GM06990 (cell line): Measurements from ENCODE around the gene SLC15A3.

Experiments
- DNase-seq: peaks from one replicate; pipeline ENCODE4 v3.0.0-alpha.2; 2011; ENCODE audit not compliant: insufficient read length; ENCODE audit errors: extremely low read depth
- H3K27me3 ChIP-seq: replicated peaks from 2 replicates; pipeline ENCODE4 v1.6.0; 2011; ENCODE audit warnings: low read length; ENCODE audit not compliant: control insufficient read depth, insufficient read depth
- H3K36me3 ChIP-seq: 2 replicates; pipeline ENCODE4 v1.5.1; 2011; ENCODE audit warnings: low read length; ENCODE audit not compliant: control insufficient read depth, insufficient read depth
- H3K4me3 ChIP-seq: replicated peaks from 2 replicates; pipeline ENCODE4 v1.5.1; 2011; ENCODE audit warnings: low read depth, mild to moderate bottlenecking, control low read depth, low read length
- CTCF ChIP-seq: IDR thresholded peaks from 2 replicates; pipeline ENCODE4 v1.5.1; 2011; ENCODE audit warnings: low read length, control low read depth, mild to moderate bottlenecking, inconsistent platforms; ENCODE audit not compliant: insufficient read depth, poor library complexity, severe bottlenecking

Gene SLC15A3

GRCh38 chr11:60924110-60924905 lies 27.7 kb downstream of the SLC15A3 start, which contains the start of gene TMEM132A:
Gene TMEM132A, plus strand, starts transcription at chr11:60924460. Its CDS starts 174 bp downstream, at chr11:60924634.
- Histone ChIP-seq H3K36me3 (peaks cover 20% of the 10 kb centered on the region), H3K4me3 (peak within 1 kb of the TSS; percentile 63), H3K27me3 (no peaks in the 10 kb centered on the region)
- TF ChIP-seq CTCF = no peak
- DNase-seq = peak; percentile 38

GRCh38 chr11:60923800-60924109 lies 28.2 kb downstream of the SLC15A3 start:
- Histone ChIP-seq H3K27me3 (no peaks in the 10 kb centered on the region), H3K4me3 (peak overlapping the region; percentile 63; the same call in 1 of the 2 replicates), H3K36me3 (peaks cover 20% of the 10 kb centered on the region)
- no peak for TF ChIP-seq CTCF
- DNase-seq = no peak

DNA sequence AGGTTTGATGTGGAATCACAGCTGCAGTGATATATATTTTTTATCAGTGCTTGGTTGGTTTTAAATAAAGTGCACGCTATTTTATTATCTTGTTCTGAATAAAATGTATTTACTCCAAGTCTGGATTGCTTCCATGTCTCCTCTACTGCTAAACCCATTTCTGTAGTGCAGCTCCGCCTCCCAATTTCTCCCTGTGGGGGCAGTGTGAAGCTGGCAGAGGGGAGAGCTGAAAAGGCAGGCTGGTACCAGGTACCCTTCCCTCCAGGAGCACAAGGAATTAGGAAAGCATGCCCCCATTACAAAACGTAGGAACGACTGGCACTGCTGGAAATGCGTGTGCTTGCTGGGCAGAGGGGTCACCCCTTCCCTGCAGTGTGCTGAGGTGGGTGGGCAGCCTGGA lies 28.6 kb downstream of the SLC15A3 start:
- H3K36me3 ChIP-seq = peaks cover 20% of the 10 kb centered on the region
- DNase-seq = no peak
- TF ChIP-seq CTCF = peak; percentile 6

DNA sequence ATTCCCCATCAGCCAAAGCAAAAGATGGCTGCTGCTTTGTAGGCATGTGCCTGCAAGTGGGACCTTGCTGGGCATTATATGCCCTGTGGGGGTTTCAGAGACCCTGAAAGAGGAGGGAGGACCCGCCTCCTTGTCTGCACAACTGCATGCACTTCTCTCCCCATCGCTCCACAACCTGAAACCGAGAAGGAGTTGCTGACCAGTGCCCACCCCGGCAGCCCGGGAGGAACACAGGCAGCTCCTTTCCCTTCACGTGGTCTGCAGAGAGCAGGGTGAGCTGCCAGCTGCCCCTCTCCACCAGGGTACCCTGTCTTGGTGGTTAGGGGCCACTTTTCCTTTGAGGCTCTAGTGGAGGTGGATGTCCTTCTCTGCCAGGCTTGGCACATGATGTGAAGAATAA lies 29.1 kb downstream of the SLC15A3 start:
- Histone ChIP-seq H3K36me3 (peaks cover 20% of the 10 kb centered on the region), H3K27me3 (no peaks in the 10 kb centered on the region), H3K4me3 (no peak overlapping the region)
- TF ChIP-seq CTCF = no peak
- DNase-seq = no peak

More for the DNA sequence above, 28.6 kb downstream of the SLC15A3 start:
- H3K27me3 ChIP-seq = no peaks in the 10 kb centered on the region
- H3K4me3 ChIP-seq = no peak overlapping the region

- no peak for TF ChIP-seq CTCF
- Histone ChIP-seq H3K4me3 (no peak overlapping the region), H3K27me3 (no peaks in the 10 kb centered on the region), H3K36me3 (peaks cover 20% of the 10 kb centered on the region)
- no peak for DNase-seq
Observed at GRCh38 chr11:60921777-60922335, 30.1 kb downstream of the SLC15A3 start.
